ENCODE measurements around the gene TUBB4A.

Gene TUBB4A

DNA sequence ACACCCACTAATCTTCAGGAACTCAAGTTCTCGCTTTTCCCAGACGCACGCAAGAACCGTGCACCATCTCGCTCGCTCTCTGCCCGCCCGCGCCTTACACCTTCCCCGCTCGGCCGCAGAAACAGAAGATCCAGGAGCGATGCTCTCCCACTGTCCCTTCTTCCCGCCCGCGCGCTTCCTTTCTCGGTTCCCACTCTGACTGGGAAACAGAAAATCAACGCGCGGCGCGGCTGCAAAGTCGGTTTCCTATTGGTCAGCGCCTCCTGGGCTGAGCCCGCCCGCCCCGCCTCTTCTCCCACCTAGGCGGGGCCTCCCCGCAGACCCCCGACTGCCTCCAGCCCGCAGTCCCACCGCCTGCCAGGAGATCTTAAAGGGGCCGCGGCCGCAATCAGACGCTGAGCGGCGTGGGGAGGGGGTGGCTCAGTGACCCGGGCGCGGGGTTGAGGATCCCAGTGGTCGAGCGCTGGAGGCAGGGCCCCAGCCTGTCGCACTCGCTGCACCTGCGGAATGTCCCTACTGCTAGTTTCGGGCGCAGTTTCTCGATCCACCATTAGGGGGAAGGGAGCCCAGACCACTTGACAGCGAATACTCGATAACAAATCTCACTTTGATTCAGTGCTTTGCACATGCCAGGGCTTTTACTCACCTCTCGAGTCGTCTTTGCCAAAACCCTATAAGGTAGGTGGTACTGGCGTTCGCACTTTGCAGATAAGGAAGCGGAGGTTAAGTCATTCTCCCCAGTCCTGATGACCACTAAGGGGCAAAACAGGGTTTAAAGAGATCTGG is 41.8 kb downstream of the TUBB4A start:
- POLR2A ChIA-PET (ENCODE audit: low non-redundant PET): no interaction called here
- TF ChIP-seq, protein P1, sequence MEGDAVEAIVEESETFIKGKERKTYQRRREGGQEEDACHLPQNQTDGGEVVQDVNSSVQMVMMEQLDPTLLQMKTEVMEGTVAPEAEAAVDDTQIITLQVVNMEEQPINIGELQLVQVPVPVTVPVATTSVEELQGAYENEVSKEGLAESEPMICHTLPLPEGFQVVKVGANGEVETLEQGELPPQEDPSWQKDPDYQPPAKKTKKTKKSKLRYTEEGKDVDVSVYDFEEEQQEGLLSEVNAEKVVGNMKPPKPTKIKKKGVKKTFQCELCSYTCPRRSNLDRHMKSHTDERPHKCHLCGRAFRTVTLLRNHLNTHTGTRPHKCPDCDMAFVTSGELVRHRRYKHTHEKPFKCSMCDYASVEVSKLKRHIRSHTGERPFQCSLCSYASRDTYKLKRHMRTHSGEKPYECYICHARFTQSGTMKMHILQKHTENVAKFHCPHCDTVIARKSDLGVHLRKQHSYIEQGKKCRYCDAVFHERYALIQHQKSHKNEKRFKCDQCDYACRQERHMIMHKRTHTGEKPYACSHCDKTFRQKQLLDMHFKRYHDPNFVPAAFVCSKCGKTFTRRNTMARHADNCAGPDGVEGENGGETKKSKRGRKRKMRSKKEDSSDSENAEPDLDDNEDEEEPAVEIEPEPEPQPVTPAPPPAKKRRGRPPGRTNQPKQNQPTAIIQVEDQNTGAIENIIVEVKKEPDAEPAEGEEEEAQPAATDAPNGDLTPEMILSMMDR (conservative IDR thresholded peaks at IDR 0.05; ENCODE audit: low read depth): peak; percentile 73
- CTCF ChIA-PET: interaction anchor here (1.2 kb wide), 1 partner anchor 57 kb away, joined by 3 read pairs; no protein-coding TSS in a partner anchor
- peak overlapping the region; percentile 82 for H3K27ac ChIP-seq
- DNase-seq (ENCODE audit: low spot score): peak; percentile 97

DNA sequence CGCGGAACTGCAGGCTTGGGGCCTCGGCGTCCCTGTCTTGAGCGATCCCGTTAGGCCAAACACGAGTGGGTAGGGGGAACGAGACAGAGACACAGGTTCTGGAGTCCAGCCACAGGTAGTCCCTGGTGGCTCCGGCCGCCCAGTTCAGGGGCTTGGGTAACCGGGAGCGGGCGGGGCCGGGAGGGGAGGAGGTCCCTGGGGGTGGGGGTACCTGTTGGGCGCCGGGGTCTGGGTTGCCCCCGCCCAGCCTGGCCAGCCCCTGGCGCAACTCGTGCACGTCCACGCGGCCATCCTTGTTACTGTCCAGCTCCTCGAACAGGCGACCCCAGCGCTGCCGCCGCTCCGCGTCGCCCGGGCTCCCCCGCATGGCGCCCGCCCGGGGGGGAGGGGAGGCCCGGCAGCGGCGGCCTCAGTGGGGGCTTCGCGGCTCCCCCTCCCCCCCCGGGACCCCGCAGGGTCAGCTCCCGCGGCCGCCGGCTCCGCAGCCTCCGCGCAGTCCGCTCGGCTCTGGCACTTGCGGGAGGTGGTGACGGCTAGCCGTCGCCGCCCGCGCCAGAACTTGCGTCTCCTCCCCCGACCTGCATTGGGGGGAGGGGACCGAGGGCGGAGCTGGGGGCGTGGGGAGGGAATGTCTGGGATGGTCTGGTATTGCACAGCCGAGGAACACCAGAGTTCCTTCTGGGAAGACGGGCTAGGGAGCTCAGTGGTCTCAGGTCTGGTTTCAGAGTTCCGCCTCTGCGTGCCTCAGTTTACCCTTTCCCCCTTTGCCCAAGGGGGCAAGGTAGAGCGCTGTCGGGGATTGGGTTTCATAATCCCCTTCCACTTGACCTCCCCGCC is 42.6 kb downstream of the TUBB4A start, which contains the start of gene SLC25A23:
SLC25A23 (minus strand) TSS at position 531 of the 837 bp plus-strand sequence; CDS start at position 367, 164 bp downstream.
- ChIA-PET POLR2A (ENCODE audit: low non-redundant PET) (no interaction called here), CTCF (interaction anchor here (1.2 kb wide), 1 partner anchor 57 kb away, joined by 3 read pairs; no protein-coding TSS in a partner anchor)
- TF ChIP-seq, protein P1 (conservative IDR thresholded peaks at IDR 0.05; ENCODE audit: low read depth): no peak
- peak within 1 kb of the TSS; percentile 82 for H3K27ac ChIP-seq
- DNase-seq (ENCODE audit: low spot score): peak; percentile 85

DNA sequence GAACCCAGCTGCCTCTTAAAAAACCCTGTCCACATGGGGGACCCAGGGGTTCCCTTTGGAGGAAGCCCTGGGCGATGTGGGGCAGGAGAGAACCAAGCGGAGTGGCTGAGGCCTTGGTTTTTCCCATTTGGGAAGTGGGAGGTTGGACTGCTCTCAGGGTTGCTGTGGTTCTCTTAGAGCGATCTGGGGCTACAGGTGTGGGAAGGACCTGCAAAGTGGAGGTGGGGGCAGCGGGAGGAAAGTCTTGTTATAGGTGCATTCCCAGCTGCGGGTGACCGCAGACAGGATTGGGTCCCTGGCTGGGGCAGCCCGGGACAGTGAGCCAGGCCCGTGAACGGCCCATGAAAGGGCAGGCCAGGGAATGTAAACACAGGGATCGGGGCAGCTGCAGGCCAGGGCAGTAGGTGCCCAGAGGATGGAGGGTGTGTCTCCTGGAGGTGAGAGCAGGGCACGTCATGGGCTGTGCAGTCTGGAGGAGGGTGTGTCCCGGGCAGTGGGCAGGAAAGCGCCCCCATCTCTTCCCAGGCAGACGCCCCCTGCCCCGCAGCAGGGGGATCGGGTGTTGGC is 43.3 kb downstream of the TUBB4A start:
- peak overlapping the region; percentile 82 for H3K27ac ChIP-seq
- TF ChIP-seq, protein P1 (conservative IDR thresholded peaks at IDR 0.05; ENCODE audit: low read depth): no peak
- ChIA-PET POLR2A (ENCODE audit: low non-redundant PET) (no interaction called here), CTCF (interaction anchor here (0.6 to 1.2 kb wide), 2 partner anchors 31 to 58 kb away, joined by 3 read pairs; no protein-coding TSS in a partner anchor)
- peak; percentile 22 for DNase-seq (ENCODE audit: low spot score)

DNA sequence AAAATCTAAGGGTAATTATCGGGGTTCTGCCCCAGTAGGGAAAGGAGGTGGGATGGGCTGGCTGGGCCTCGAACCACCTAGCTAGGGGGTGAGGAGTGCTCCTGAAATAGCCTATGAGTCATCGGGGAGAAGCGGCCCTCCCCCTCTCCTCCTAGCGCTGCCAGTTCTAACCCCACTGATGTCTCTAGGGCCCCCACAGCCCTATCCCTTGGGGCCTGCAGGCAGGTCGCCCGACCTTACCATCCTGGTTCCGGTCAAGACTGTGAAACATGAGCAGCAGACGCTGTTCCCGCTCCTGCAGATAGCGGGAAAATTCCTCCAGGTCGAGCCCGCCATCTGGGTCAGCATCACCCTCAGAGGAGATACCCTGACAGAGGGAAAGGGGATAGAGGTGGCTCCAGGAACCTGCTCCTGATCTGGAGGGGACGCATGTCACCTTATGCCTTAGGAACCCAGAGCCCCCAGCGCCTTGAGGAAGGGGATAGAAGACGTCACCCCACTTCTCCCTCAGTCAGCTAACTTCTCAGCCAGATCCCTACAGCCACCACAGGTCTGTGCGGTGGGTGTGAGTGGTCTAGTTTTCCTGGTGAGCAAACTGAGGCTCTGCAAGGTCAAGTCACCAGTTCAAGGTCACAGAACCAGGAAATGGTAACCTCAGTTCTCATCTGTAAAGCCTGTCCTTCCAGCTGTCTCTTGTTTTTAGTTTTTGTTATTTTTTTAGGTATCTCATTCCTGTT is 44.0 kb downstream of the TUBB4A start:
- TF ChIP-seq, protein P1 (conservative IDR thresholded peaks at IDR 0.05; ENCODE audit: low read depth): no peak
- DNase-seq (ENCODE audit: low spot score): no peak
- peak overlapping the region; percentile 82 for H3K27ac ChIP-seq
- CTCF ChIA-PET: interaction anchor here (0.6 kb wide), 1 partner anchor 30 kb away, joined by 3 read pairs; no protein-coding TSS in a partner anchor
- POLR2A ChIA-PET (ENCODE audit: low non-redundant PET): no interaction called here

DNA sequence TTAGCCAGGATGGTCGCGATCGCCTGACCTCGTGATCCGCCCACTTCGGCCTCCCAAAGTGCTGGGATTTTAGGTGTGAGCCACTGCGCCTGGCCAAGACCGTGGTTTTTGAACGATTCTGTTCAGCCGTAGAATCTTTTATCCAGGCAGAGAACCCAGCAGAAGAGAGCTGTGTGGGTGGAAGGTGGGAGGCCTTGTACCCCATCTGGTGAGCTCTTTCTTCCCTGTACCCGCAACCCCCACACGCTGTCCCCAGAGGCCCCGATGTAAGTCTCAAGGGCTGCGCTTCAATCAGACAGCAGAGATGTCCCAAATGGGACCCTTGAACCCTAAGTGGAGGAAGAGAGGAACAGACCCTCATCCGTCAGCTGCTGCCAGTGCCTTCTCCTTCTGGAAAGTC is 46.2 kb downstream of the TUBB4A start:
- no peak for DNase-seq (ENCODE audit: low spot score)
- POLR2A ChIA-PET (ENCODE audit: low non-redundant PET): no interaction called here
- TF ChIP-seq, protein P1 (conservative IDR thresholded peaks at IDR 0.05; ENCODE audit: low read depth): no peak
- H3K27ac ChIP-seq: no peak overlapping the region
- CTCF ChIA-PET: no interaction called here
